DOHH2 (cell line): ENCODE measurements around the gene CEP85L.

Experiments
- H3F3A ChIP-seq: fragments of 200-600 bp; sonication (generic), shearing (Covaris generic); 2 replicates; pipeline ENCODE4 v1.6.0; 2016; ENCODE audit warnings: antibody characterized with exemption, mild to moderate bottlenecking; ENCODE audit not compliant: control insufficient read depth, insufficient read depth
- H3K27ac ChIP-seq: fragments of 200-600 bp; sonication (generic); 2 replicates; pipeline ENCODE4 v1.5.1; 2014; ENCODE audit warnings: low read depth, mild to moderate bottlenecking, low read length, moderate library complexity
- H3K27me3 ChIP-seq: fragments of 200-600 bp; sonication (generic); 2 replicates; pipeline ENCODE4 v1.6.1; 2014; ENCODE audit warnings: mild to moderate bottlenecking, low read length, mixed read lengths; ENCODE audit not compliant: control insufficient read depth
- H3K36me3 ChIP-seq: fragments of 200-600 bp; sonication (generic); 2 replicates; pipeline ENCODE4 v1.6.1; 2014; ENCODE audit warnings: mild to moderate bottlenecking, low read length, moderate library complexity, mixed read lengths; ENCODE audit not compliant: control insufficient read depth
- H3K4me1 ChIP-seq: fragments of 200-600 bp; sonication (generic); 2 replicates; pipeline ENCODE4 v1.6.1; 2014; ENCODE audit warnings: mild to moderate bottlenecking, low read length, mixed read lengths; ENCODE audit not compliant: control insufficient read depth
- H3K4me2 ChIP-seq: fragments of 200-600 bp; sonication (generic); 2 replicates; pipeline ENCODE4 v1.6.0; 2014; ENCODE audit warnings: mild to moderate bottlenecking, low read length, moderate library complexity
- H3K4me3 ChIP-seq: fragments of 200-600 bp; sonication (generic); 2 replicates; pipeline ENCODE4 v1.5.1; 2014; ENCODE audit warnings: mild to moderate bottlenecking, low read length, mixed read lengths
- H3K79me2 ChIP-seq: fragments of 200-600 bp; sonication (generic); 2 replicates; pipeline ENCODE4 v1.6.1; 2014; ENCODE audit warnings: mild to moderate bottlenecking, low read length, mixed read lengths; ENCODE audit not compliant: control insufficient read depth
- H3K9me2 ChIP-seq: fragments of 200-600 bp; sonication (generic); replicated peaks from 2 replicates; pipeline ENCODE4 v1.6.1; 2014; ENCODE audit warnings: mild to moderate bottlenecking, low read length, mixed read lengths; ENCODE audit not compliant: control insufficient read depth
- H3K9me3 ChIP-seq: fragments of 200-600 bp; sonication (generic); 2 replicates; pipeline ENCODE4 v1.6.1; 2014; ENCODE audit warnings: antibody characterized with exemption, low read length, mixed read lengths; ENCODE audit not compliant: control insufficient read depth, insufficient read depth
- H4K20me1 ChIP-seq: fragments of 200-600 bp; sonication (generic); 2 replicates; pipeline ENCODE4 v1.6.0; 2014; ENCODE audit warnings: low read depth, mild to moderate bottlenecking, antibody characterized with exemption, low read length, moderate library complexity; ENCODE audit not compliant: control insufficient read depth, insufficient read depth
- CTCF ChIP-seq: fragments of 200-600 bp; sonication (generic); IDR thresholded peaks from one replicate; pipeline ENCODE4 v1.5.1; 2014; ENCODE audit warnings: antibody characterized with exemption, mild to moderate bottlenecking, low read depth, low read length; ENCODE audit not compliant: poor library complexity, severe bottlenecking
- EZH2phosphoT487 ChIP-seq: fragments of 200-600 bp; sonication (generic); IDR thresholded peaks from 2 replicates; pipeline ENCODE4 v1.6.1; 2017; ENCODE audit warnings: borderline replicate concordance, mild to moderate bottlenecking, antibody characterized with exemption, low read length, moderate library complexity, mixed read lengths

Gene CEP85L

GRCh38 chr6:118645395-118645794, 6.0 kb downstream of the CEP85L start:
- TF ChIP-seq CTCF (no peak), EZH2phosphoT487 (no peak)
- Histone ChIP-seq H3K9me3 (no peaks in the 10 kb centered on the region), H3K36me3 (0 out of 2 replicates have a peak, but pooled peaks cover 3% of the 10 kb centered on the region), H3F3A (peaks cover 3% of the 10 kb centered on the region), H3K27ac (no peak overlapping the region), H3K4me1 (peaks cover 26% of the 10 kb centered on the region), H3K79me2 (peaks cover 84% of the 10 kb centered on the region), H4K20me1 (peaks cover 13% of the 10 kb centered on the region; the same call in 1 of the 2 replicates), H3K4me3 (no peak overlapping the region), H3K4me2 (no peak overlapping the region), H3K9me2 (no peaks in the 10 kb centered on the region), H3K27me3 (peaks cover 5% of the 10 kb centered on the region; the same call in 1 of the 2 replicates)

DNA sequence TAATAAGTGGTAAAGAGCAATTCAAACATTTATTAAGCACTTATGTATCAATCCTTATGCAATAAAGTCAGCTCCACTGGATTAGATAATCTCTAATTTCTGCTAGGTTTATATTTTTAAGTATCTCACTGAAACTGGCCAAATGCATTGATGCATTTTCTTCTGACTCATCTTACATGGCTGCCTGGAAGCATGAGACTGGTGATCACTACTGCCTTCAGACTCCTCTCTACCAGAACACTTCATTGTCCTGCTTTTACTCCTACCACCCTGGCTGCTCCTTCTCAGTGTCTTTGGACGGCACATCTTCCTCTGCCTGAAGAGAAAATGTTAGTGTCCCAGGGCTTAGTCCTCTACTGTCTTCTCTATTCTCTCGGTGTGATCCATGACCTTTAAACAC, 7.4 kb downstream of the CEP85L start:
- peaks cover 20% of the 10 kb centered on the region for H3K4me1 ChIP-seq
- H3K9me3 ChIP-seq, result no peaks in the 10 kb centered on the region
- H3K27ac ChIP-seq, result no peak overlapping the region
- no peaks in the 10 kb centered on the region for H3K9me2 ChIP-seq
- no peaks in the 10 kb centered on the region for H3K27me3 ChIP-seq
- H3K4me3 ChIP-seq, result no peak overlapping the region
- H3F3A ChIP-seq, result no peaks in the 10 kb centered on the region
- TF ChIP-seq CTCF, result no peak
- TF ChIP-seq EZH2phosphoT487, result no peak
- H3K36me3 ChIP-seq, result no peaks in the 10 kb centered on the region
- H3K4me2 ChIP-seq, result no peak overlapping the region
- H4K20me1 ChIP-seq, result peaks cover 2% of the 10 kb centered on the region; the same call in 1 of the 2 replicates
- peaks cover 72% of the 10 kb centered on the region for H3K79me2 ChIP-seq

GRCh38 chr6:118641042-118641441, 10.3 kb downstream of the CEP85L start:
- no peaks in the 10 kb centered on the region for H3K9me2 ChIP-seq
- peaks cover 66% of the 10 kb centered on the region for H3K79me2 ChIP-seq
- no peak overlapping the region for H3K4me2 ChIP-seq
- no peak overlapping the region for H3K4me3 ChIP-seq
- H3K4me1 ChIP-seq, result peaks cover 20% of the 10 kb centered on the region
- H3K27me3 ChIP-seq, result no peaks in the 10 kb centered on the region
- no peaks in the 10 kb centered on the region for H3K36me3 ChIP-seq
- no peaks in the 10 kb centered on the region for H3K9me3 ChIP-seq
- no peaks in the 10 kb centered on the region for H3F3A ChIP-seq
- peaks cover 2% of the 10 kb centered on the region; the same call in 1 of the 2 replicates for H4K20me1 ChIP-seq
- H3K27ac ChIP-seq, result no peak overlapping the region
- TF ChIP-seq CTCF, result no peak
